NCI-H82 treated with DMSO at 0.1 percent for 48 hours (cell line): ENCODE measurements around the gene TPI1.
A peak's percentile ranks its signal among the peaks of the same experiment; 100 is the strongest.
"Not testable (repeated sequence)": the region's sequence is repeated elsewhere in the genome, so short reads cannot be mapped to it uniquely, and the experiment has no call there.

Experiments used
- DNase-seq: peaks from one replicate; lab custom pipeline; 2025; ENCODE audit not compliant: unreplicated experiment; lab: John Stamatoyannopoulos, UW

The TPI1 gene

GRCh38 chr12:6846316-6846869 is 20.9 kb upstream of the TPI1 start:
- DNase-seq, result peak; percentile 93

DNA sequence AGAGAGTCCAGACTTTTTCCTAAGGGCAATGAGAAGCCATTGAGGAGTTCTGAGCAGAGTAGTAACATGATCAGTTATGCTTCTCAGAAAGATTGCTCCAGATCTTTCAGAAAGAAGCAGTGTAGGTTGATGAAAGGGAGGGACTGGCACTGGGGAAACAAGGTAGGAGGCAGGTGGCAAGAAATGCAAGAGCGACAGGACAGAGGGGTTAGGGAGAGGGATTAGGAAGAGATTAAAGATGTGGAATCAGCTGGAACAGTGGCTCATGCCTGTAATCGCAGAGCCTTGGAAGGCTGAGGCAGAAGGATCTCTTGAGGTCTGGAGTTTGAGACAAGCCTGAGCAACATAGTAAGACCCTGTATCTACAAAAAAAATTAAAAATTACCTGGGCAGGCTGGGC is 19.7 kb upstream of the TPI1 start:
- peak; percentile 96 for DNase-seq

DNA sequence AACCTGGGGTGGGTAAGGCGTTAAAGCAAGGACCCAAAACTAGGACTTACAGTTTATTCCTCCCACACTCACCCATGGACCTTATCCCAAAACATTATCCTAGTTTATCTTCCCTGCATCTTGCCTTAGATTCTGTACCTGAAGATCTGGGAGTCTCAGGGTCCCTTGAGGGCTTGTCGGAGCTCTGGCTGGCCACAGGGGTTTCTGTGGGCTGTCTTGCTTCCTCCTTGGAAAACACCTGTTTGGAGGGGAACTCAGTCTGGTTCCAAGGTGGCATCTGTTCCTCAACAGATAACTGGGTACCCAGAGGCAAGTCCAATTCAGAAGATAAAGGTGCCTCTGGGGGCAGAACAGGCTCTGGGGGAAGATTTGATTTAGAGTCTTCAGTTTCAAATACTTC is 17.9 kb upstream of the TPI1 start:
- DNase-seq, result no peak

DNA sequence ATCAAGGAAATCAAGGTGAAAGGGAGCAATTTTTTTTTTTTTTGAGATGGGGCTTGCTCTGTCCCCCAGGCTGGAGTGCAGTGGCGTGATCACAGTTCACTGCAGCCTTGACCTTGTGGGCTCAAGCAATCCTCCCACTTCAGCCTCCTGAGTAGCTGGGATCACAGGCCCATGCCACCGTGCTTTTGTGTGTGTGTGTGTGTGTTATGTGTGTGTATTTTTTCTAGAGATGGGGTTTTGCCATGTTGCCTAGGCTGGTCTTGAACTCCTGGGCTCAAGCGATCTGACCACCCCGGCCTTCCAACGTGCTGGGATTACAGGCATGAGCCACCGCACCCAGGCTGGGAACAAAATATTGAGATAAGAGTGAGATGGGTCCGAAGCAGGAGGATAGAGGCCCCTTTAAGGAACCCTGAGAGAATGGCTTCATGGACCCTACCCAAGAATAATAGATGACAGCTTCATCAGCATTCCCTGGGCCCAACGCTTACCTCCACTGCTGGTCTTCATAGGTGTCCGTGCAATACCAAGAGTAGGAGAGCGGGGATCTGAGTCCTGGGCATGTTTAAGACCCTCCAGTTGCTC is 17.3 kb upstream of the TPI1 start:
- no peak for DNase-seq

GRCh38 chr12:6850796-6851152 is 16.6 kb upstream of the TPI1 start:
- no peak for DNase-seq

DNA sequence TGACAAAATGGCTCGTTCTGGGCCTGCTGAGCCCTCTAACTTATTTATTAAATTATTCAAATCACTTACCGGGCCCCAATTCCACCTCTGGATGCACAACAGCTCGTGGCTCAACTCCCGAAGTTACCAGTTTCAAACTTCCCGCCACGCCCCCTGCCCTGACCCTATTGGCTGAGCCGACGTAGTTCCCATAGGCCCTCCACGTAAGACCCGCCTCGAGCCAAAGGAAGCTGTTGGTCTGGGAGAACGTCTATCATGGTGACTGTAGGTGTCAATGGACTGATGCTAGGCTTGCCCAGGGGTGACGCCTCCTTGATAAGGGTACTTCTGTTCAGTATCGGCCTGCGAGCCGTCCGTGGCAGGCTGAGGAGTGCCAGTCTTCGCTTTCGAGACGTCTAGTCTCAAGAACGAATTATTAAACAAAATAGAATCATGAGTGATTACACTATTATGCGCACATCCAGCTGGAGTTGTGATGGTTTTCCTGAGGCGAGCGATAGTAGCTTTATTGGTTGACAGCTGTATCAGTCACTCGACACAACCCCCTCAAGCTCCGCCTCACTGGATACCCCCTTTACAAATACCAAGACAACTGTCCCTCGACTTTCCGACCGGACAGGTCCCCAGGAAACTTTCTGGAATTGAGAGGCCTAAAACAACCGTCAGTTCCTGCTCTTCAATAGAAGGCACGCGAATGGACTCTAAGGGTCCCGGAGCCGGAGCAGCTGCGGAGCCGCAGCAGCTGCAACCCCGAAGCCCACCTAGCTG is 16.0 kb upstream of the TPI1 start, which contains the start of gene CDCA3:
Gene CDCA3, minus strand, starts transcription at position 134 of the 768 bp plus-strand sequence. CDS start 334 bp downstream, outside the sequence.
- DNase-seq, result peak; percentile 99

GRCh38 chr12:6851921-6852650 is 15.2 kb upstream of the TPI1 start, which contains the start of gene USP5:
Gene USP5, plus strand, starts transcription at chr12:6852150. Its CDS starts 30 bp downstream, at chr12:6852180.
- DNase-seq, result peak; percentile 98

DNA sequence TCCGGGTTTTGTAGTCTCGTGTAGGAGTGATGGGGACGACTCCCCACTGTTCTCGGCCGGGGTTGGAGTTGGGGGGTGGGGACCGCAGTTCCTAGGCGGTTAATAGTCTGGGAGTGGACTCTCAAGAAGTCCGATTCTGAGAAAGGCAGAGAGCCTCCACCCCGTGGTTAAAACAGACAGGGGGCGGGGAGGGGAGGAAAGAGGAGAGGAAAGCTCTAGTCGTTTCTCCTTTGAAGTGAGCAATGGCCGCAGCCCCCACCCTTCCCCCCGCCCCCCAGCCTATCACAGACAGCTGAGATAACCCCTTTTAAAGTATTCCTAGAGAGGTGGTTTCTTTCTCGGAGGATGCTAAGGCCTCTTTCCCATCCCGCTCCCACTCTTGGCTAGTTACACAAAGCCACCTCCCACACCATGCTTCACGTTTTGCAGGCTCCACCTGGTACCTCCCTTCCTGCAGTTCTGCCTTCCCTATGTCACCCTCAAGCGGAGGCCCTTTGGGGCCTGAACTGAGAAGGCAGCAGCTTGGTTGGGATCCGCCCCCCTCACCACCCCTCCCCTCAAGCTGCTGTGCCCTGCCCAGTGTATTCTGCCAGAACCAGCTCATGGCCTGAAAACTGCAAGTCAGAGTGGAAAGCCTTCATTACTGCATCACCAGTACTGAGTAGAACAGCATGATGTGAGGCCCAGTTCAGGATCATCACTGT is 14.5 kb upstream of the TPI1 start:
- no peak for DNase-seq

DNA sequence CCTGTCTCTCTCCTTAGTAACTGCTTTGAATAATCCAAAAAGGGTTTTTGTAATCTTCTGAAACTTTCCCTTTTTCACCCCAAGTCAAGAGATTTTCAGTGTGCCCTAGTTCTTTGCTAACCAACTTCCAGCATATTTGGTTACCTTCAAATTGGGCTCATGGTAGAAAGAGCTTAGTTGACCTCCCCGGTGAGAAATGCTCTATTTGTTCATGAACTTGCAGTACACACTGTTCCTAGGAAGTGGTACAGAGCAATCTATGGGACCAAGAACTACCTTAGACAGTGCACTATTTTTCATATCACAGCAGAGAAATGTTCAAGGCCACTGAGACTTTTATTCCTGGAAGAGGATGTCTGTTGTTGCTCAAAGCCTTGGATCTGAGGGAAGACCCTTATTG is 13.7 kb upstream of the TPI1 start:
- DNase-seq, result no peak

DNA sequence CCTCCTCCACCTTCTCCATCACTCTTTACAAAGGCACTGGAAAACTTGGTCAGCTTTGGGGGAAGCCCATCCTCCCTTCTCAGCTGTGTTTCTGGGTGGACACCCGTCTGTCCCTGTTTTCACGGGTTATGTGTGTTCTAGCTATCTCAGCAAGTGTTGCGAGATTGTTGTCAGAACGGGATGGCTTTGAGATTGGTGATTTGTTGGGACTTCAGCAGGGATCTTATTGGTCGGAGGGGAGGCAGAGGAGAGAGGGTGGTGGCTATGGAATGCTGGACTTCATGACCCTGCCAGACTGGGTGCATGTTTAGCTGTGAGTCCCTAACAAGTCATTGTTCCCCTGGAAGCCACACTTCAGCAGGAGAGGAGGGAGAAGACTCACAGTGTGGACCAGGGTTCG is 13.3 kb upstream of the TPI1 start:
- no peak for DNase-seq

GRCh38 chr12:6855322-6855721 is 12.0 kb upstream of the TPI1 start:
- DNase-seq, result no peak

DNA sequence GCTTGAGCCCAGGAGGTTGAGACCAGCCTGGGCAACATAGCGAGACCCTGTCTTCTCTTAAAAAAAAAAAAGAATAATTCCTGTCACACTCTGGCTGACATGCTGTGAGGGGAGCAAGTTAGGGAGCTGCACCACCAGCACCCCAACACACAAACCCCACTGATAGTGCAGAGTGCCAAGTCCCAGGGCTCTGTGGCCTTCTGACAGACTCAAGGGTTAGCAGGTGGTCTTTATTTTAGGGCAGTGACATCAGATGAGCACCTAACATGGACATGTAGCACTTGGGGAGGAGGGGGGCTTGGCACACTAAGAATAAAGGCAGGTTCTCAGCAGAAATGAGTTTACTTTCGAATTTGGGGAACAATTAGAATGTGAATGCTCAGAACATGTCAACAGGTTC is 8.5 kb upstream of the TPI1 start:
- no peak for DNase-seq

DNA sequence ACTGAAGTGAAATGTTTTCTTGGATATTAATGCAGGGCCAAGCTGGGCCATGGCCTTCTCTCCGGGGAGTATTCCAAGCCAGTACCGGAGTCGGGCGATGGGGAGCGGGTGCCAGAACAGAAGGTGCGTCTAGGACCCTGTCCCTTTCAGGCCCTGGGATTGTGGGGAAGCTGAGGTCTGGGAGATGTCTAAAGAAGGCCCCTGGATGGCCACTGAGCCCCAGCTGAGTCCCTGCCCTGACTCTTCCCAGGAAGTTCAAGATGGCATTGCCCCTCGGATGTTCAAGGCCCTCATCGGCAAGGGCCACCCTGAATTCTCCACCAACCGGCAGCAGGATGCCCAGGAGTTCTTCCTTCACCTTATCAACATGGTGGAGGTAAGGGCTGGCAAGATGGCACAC is 7.2 kb upstream of the TPI1 start:
- no peak for DNase-seq

DNA sequence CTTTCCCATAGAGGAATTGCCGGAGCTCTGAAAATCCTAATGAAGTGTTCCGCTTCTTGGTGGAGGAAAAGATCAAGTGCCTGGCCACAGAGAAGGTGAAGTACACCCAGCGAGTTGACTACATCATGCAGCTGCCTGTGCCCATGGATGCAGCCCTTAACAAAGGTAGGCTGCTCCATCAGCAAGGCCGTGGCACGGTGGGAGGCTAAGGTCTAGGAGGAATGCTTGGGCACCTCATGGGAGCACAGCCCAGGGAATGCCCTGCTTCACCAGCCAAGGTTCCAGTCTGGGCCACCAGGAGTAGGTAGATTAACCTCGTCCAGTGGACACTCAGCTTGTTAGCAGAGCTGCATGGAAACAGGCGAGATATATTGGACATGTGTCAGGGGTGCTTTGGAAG is 6.4 kb upstream of the TPI1 start:
- DNase-seq, result no peak

DNA sequence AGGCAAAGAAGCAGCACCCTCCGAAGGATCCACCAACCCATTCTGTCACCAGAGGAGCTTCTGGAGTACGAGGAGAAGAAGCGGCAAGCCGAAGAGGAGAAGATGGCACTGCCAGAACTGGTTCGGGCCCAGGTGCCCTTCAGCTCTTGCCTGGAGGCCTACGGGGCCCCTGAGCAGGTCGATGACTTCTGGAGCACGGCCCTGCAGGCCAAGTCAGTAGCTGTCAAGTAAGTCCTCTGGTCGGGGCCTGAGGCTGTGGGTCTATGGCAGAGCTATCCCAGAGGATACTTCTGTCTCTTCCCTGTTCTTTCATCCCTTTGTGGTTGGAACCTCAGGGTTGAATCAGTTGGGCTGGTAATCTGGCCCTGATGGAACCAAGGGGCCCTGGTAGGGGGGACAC is 5.9 kb upstream of the TPI1 start:
- DNase-seq, result no peak

- no peak for DNase-seq
These were observed 4.3 kb upstream of the TPI1 start for GRCh38 chr12:6863033-6863432.

GRCh38 chr12:6863586-6864321 is 3.6 kb upstream of the TPI1 start:
- no peak for DNase-seq

- not testable (repeated sequence) for DNase-seq
These were observed 2.0 kb upstream of the TPI1 start for GRCh38 chr12:6865307-6865706.

- DNase-seq, result no peak
These were observed 990 bp upstream of the TPI1 start for GRCh38 chr12:6866163-6866919.

DNA sequence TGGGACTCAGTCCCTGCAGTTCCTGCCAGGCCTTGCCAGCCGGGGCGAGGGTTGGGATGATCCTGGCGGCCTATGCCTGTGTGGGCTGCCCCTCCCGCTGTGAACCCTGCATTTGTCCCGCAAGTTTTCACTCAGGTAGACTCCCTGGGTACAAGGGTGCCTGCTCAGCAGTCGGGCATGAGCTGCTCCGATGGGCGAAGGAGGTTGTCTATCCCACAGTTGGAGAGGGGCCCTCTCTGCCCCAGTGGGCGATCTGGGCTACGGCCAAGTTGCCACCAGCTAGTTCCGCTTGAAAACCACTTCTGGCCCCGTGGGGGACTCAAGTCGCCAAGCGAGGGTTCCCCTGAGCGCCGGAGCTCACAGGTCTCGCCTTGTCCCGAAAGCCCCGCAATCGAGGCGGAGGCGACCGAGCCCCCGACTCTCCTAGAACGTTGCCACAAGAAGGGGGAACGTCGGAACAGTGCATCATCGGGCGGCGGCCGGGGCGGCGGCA is 365 bp upstream of the TPI1 start:
- DNase-seq, result no peak
